ENCODE measurements around the gene GLI3.

DNA sequence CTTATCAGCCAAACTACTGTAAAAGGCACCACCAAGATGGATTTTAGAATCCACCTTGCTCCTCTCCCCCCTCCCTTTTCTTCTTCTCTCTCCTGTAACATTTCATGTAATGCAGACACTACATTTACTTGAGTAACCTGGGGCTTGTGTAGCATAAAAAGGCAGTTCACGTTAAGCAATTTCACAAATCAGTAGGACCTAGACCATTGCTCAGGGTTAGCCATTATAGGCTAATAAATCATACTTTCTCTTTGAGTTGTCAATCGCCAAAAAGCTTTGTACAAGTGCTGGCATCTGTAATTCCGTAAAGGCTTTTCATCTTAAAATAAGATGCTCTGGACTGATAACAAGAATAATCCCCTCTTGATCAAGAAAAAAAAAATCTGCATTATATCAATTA lies 224.7 kb downstream of the GLI3 start:
- TF ChIP-seq, protein P1, sequence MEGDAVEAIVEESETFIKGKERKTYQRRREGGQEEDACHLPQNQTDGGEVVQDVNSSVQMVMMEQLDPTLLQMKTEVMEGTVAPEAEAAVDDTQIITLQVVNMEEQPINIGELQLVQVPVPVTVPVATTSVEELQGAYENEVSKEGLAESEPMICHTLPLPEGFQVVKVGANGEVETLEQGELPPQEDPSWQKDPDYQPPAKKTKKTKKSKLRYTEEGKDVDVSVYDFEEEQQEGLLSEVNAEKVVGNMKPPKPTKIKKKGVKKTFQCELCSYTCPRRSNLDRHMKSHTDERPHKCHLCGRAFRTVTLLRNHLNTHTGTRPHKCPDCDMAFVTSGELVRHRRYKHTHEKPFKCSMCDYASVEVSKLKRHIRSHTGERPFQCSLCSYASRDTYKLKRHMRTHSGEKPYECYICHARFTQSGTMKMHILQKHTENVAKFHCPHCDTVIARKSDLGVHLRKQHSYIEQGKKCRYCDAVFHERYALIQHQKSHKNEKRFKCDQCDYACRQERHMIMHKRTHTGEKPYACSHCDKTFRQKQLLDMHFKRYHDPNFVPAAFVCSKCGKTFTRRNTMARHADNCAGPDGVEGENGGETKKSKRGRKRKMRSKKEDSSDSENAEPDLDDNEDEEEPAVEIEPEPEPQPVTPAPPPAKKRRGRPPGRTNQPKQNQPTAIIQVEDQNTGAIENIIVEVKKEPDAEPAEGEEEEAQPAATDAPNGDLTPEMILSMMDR (IDR thresholded peaks at IDR 0.05; ENCODE audit: borderline replicate concordance, extremely low read depth, low read length, poor library complexity, severe bottlenecking) = no peak
- TF ChIP-seq EZH2 (IDR thresholded peaks at IDR 0.05; ENCODE audit: borderline replicate concordance, low read depth, low read length, severe bottlenecking) = no peak

All from DND-41 (cell line).